AG08395 (cell line): ENCODE measurements around the gene GNB5.
"Not testable (repeated sequence)": the region's sequence is repeated elsewhere in the genome, so short reads cannot be mapped to it uniquely, and the experiment has no call there.

Source experiments
- DNase-seq: peaks from one replicate; pipeline ENCODE4 v3.0.0; 2012; ENCODE audit warnings: mixed read lengths, low spot score

The GNB5 gene

DNA sequence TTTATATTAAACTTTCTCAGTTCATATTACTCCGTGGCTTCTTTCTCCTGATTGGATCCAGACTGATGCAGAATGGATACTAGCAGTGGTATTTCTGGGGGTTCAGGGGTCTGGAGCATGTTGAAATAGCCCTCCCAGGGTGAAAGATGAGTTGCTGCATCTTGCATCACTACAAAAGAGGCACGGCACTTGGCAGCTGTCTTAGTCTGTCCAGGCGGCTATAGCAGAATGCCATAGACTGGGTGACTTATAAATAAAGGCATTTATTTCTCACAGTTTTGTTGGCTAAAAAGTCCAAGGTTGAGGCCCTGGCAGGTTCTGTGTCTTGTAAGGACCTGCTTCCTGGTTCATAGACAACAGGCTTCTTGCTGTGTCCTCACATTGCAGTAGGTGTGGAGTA is 78.0 kb downstream of the GNB5 start:
- DNase-seq = no peak

DNA sequence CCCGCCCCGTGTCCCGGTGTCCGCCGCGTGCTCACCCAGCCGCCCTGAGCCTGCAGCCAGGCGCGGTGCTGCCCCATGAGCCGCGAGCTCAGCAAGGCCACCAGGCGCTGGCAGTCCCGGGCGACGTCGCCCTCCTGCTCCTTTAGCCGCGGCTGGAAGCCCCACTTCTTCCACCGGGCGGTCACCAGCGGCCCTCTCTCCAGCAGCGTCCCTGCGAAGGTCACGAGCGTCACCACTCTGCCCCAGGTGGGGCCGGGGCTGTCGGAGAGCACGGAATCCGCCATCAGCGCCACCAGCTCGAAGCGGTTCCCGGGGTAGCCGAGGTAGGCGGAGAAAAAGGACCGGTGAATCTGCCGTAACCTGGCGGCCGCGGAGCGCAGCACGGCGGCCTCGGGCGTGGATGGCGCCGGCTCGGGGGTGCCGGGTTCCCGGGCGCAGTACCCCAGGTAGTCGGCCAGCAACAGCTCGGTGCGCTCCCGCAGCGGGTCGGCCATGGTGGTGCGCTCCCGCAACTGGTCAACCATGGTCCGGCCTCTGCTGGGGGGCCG is 78.9 kb downstream of the GNB5 start:
- no peak for DNase-seq

DNA sequence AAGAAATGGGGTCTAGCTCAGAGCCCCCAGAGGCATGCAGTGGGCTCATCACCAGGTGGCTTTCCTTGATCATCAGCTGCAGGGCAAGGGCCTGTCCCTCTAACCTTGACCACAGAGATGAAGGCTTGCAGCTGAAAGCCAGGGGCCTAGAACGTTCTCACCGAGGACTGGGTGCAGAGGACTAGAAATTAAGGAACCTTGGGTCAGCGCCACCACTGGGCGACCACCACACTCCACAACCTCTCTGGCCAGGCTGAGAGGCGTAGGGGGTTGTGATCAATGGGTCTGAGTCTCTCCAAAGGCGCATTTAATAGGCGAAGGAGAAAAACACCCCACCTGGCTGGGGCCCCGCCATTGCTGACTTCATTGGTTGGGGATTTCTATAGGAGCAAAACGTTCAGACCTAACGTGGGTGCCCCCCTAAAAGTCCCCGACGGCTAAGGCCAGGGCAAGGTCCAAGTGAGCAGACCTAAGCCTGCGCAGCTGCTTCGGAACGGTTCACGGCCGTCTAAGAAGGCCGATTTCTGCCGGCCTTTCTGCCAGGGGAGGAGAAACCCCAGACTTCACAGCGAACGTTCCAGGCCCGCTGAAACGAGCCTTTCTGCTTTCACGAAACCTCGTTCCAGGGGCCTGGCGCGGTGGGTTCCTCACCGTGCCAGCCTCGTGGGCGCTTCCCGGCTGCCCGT is 79.5 kb downstream of the GNB5 start:
- no peak for DNase-seq

DNA sequence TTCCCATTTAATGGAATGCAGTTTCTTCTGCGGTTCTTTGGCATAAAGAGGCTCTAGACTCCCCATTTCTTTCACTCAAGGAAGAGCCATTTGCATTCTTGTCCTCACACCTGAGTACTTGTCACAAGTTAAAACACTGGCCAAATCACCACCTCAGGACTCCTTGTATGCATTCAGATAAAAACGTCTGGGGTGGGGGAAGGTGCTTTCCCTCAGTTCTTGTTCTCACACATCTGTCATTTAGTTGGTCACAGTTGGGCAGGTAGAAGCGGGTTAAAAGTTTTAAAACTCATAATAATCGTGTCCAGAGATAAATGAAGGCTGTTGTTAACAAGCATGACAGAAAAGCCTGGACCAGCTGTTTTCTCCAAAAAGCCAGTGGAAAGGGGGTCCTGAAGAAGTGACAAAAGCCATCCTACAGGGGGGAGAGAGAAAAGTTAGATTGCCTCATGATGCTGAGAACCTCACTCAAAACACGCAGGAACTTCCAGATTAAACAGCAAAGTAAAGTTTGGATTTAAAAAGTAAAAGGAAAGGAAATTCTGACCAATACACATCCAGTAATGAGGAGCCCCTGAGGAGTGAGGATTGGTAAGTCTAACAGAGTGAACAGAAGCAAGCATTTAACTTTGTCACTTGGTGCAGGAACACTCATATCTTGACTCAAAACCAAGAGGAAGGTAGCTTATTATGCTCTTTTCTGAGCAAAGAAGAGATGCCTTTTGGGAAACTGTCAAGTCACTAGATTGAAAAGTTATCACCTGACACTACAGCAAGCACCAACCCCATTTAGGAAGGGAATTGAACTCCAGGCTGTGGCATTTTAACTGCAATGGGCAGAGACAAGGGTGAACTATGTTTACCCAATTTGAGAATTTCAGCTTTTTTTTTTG is 81.4 kb downstream of the GNB5 start:
- DNase-seq = no peak

DNA sequence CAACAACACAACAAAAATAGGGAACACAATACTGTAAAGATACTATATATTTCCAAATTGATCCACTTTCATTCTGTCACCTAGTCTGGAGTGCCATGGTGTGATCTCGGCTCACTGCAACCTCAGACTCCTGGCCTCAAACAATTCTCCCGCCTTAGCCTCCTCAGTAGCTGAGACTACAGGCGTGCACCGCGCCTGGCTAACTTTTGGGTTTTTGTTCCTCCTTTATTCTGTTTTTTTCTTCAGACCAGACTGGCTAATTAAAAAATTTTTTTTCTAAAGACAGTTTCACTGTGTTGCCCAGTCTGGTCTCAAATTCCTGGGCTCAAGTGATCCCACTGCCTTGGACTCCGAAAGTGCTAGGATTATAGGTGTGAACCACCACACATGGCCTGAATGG is 84.0 kb downstream of the GNB5 start:
- no peak for DNase-seq

DNA sequence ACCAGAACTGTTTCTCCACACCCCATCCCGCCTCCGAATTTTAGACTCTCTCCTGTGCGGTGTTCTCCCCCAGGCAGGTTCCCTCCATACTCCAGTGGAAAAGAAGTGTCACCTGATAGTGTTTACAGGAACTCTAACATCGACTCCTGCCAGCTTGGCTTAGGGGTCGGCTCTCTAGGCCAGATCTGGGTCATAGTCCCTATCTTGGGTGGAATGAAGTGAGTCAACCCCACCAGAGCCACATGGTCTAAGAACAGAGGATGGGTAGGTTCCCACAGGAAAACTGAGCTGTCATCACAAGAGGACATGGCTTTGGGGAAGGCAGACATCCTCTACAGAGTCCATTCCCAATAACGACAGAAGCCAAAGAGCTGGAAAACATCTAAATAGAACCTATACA is 84.6 kb downstream of the GNB5 start:
- no peak for DNase-seq

DNA sequence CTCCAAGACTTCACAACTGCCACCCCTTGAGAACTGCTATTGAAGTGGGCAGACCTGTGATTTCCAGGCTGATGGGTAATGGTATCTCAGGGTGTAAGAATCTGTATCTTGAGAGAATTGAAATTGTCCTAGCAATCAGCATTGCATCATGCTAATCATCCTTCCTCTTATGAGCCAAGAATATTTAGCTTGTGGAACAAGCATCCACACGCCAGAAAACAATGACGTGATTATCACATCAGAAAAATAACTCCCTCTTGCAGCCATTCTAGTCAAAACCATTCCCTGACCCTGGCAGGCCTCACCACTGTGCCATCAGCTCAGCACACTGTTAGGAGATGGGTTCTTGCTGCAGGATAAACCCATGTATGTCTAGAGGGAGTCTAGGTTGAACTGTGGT is 85.3 kb downstream of the GNB5 start:
- DNase-seq = no peak

DNA sequence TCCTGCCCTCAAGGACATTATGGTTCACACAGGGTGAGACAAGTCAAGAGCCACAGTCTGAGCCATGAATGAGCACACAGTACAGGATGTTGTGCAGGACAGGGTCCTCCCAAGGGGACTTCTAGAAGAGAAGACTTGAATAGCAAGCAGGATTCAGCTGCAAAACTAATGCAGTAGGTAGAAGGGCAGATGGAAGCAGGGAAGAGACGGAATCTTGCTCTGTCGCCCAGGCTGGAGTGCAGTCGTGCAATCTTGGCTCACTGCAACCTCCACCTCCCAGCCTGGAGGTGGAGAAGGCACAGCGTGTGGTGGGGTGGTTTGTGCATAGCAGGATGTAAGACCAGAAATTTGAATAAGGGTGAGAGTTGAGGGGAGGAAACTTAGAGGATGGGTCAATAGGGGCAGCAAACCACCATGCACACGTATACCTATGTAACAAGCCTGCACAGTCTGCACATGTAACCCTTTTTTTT is 86.6 kb downstream of the GNB5 start:
- DNase-seq = no peak

DNA sequence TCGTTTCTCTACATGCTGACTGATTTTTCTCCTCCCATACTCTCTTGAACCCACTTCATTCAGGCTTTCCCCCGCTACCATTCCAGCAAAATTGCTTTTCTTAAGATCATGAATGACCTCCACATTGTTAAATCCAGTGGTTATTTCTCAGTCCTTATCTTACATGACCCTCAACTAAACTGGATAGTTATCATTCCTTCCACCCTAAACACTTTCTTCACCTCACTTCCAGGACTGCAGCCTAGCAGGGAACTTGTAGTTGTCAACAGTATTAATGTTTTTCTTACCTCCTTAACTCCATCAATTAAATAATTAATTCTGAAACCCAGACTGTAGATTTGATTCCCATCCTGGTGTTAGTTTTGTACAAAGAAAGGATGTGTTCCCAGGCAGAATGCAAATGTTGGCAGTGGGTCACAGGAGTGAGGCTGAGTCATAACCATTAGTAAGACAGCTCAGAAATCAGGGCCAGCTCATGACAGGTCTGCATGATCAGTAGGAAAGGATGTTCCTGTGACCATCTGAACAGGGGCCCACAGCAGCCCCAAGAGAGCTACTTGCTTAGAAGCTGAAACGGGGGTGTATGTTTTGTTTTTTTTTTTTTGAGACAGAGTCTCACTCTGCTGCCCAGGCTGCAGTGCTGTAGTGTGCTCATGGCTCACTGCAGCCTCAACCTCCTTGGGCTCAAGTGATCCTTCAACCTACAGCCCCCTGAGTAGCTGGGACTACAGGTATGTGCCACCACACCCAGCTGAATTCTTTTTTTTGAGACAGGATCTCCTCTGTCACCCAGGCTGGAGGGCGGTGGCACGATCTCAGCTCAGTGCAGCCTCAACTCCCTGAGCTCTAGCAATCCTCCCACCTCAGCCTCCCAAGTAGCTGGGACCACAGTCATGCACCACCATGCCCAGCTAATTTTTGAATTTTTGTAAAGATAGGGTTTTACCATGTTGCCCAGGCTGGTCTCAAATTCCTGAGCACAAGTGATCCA is 87.7 kb downstream of the GNB5 start:
- peak; percentile 92 for DNase-seq

DNA sequence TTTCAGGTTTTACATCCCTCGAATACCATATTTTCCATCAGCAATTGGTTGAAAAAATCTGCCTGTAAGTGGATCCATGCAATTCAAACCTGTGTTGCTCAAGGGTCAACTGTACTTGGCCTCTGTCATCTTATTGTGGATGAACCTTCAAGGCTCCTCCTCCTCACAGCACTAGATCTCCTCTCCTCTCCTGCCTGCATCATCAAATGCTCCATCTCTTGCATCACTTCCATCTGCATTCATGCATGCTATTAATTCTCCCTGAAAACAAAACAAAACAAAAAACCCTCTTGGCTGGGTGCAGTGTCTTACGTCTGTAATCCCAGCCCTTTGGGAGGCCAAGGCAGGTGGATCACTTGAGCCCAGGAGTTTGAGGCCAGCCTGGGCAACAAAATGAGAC is 88.7 kb downstream of the GNB5 start:
- peak; percentile 73 for DNase-seq

DNA sequence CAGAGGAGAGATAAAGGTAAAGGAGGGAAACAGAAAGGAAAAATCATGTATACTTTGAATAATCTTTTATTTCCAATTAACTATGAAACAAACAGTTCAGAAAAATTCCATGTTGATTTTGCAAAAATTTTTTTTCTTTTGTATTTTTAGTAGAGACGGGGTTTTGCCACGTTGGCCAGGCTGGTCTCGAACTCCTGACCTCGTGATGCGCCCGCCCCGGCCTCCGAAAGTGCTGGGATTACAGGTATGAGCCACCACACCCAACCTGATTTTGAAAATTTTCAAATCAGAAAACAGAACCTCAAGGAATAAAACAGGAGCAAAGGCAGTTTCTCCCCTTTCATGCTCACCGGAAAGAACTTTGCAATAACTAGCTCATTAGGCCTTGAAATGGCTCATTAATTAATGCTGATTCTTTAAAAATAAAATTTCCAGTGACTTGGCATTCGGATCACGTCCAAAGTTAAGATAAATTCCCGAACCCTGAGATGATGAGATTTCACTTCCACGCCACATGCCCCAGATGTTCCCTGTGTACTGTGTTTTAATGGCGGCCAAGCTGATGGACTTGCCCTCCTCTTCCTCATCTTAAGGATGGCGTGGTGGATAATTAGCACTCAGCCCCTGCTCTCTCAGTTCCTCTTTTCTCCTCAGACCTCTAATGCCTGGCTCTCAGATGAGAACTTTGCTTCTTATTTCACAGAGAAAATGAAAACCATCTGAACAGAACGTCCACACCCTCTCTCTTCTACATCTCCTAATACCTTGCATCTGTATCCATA is 89.5 kb downstream of the GNB5 start:
- DNase-seq = no peak

DNA sequence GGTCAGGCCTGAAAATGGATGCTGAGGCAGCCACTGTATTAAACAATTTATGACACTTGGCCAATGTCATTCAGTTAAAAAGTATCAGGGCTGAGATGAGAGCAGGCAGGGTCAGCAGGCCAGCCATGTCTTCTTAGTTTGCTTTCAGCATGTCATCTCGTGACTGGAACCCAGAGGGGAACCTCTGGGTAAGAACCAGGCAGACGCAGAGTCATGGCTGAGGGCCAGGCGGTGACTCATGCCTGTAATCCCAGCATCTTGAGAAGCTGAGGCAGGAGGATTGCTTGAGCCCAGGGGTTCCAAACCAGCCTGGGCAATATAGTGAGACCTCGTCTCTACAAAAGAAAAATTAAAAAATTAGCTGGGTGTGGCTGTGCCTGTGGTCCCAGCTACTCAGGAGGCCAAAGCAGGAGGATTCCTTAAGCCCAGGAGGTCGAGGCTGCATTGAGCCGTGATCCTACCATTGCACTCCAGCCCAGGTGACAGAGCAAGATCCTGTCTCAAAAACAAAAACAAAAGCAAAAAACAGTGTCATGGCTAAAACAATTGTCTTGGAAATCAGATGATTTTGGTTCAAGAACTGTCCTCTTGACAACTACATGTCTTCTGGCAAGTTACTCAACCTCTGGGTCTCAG is 90.3 kb downstream of the GNB5 start:
- peak; percentile 60 for DNase-seq

DNA sequence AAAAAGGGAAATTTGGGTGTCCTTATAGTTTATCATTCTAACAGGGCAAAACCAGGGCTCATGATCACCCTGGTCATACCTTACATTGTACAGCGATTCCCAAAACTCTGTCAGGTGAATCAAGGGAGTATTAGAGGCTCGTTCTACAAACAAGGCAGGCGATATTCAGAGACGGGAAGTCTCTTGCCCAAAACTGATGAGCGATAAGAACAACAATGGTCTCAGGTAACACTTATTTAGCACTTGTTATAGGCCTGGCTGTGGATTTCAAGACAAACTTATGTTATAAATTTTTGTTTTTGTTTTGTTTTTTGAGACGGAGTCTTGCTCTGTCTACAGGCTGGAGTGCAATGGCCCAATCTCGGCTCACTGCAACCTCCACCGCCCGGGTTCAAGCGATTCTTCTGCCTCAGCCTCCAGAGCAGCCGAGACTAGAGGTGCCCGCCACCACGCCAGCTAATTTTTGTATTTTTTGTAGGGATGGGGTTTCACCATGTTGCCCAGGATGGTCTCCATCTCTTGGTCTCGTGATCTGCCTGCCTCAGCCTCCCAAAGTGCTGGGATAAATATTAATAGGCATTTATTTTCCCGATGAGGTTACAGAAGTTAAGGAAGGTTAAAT is 91.4 kb downstream of the GNB5 start:
- no peak for DNase-seq

DNA sequence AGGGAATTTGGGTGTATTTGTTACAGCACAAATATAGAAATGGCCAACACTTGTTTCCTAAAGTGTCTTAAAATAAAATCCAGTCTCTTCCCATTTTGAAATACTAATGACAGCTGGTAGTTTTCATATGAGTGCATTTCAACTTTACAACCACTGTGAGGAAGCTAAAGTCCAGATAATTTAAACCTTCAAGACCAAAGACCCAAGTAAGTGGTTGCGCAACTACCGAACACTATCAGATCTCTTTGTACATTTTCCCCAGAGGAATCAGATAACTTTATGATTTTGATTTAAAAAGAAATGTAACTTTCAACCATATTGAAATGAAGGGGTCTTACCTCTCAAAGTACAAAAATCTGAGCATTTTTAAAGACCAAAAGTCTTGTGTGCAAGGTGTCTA is 92.9 kb downstream of the GNB5 start:
- no peak for DNase-seq

DNA sequence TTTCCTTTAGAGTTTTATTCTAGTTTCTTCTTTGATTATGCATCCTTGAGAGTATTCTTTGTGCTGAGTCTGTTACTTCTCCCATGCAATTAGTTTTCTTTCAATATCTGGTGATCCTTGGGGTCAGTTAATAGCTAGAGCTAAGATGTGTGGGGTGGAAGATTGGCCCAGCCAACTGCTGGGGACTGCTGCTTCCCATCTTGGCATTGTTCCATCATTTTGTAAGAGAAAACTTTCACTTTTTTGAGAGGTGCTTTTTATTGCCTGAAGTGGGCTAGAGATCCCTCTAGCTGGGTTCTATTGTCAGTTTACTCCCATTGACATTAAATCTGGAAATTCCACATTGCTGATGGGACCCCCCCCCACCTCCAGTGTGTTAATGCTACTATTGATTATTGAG is 94.0 kb downstream of the GNB5 start:
- DNase-seq = no peak

DNA sequence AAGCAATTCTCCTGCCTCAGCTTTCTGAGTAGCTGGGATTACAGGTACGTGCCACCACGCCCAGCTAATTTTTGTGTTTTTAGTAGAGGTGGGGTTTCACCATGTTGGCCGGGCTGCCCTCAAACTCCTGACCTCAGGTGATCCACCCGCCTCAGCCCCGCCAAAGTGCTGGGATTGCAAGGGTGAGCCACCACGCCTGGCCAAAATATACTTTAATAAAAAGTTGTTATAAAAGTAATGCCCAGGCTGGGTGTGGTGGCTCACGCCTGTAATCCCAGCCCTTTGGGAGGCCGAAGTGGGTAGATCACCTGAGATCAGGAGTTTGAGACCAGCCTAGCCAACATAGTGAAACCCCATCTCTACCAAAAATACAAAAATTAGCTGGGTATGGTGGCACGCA is 94.7 kb downstream of the GNB5 start:
- DNase-seq = not testable (repeated sequence)

DNA sequence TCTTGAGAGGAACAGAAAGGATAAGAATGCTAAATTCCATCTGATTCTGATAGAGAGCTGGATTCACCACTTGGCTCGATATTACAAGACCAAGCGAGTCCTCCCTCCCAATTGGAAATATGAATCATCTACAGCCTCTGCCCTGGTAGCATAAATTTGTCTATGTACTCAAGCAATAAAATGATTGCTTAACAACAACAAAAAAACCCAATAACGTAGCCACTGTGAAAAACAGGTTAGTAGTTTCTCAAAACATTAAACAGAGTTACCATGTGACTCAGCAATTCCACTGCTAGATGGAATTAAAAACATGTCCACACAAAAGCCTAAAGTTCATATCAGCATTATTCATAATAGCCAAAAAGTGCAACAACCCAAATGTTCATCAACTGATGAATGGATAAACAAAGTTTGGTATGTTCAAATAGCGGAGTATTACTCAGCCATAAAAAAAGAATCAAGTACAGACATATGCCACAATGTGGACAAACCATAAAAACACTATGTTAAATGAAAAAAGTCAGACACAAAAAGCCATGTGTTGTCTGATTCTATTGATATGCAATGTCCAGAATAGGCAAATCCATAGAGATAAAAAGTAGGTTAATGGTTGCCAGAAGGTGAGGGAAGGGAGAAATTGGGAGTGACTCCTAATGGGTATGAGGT is 95.5 kb downstream of the GNB5 start:
- peak; percentile 58 for DNase-seq

DNA sequence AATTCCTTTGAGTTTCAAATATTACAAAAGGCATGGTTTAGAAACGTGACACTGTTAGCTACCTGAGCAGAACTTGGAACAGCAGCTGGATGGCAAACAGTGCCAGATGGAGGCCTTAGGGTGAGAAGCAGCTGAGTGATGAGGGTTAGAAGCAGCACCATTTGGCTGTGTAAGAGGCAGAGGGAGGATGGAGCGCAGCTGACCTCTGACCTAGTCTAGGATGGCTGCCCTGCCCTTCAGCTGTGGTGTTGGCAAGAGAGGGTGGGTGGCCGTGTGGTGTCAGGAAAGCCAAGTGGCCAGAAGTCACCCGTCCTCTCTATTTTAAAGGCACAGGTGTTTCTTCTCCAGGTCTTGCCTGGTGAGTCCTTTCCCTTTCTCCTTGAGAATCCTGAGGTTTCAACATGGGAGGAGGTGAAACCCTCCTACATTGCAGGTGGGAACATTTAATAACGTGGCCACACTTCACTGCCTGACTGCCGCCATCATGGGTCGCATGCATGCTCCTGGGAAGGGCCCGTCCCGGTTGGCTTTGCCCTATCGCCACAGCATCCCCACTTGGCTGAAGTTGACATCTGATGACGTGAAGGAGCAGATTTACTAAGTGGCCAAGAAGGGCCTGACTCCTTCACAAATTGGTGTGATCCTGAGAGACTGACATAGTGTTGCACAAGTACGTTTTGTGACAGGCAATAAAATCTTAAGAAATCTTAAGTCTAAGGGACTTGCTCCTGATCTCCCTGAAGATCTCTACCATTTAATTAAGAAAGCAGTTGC is 96.2 kb downstream of the GNB5 start:
- DNase-seq = no peak
